HepG2 (cell line): ENCODE results near the gene ETFB. TPM values are rescaled to one million over a fixed set of nuclear protein-coding genes. Genes with fewer than 3 reads are reported as not detected.

Source experiments
- FOSL2 ChIP-seq: sonication (generic); formaldehyde crosslinking; IDR thresholded peaks from 2 replicates; pipeline ENCODE4 v1.4.0; 2020; ENCODE audit warnings: missing genetic modification reagents
- GATAD2A ChIP-seq: IDR thresholded peaks from 2 replicates; pipeline ENCODE4 v1.6.1; 2016
- GFI1 ChIP-seq: sonication (generic); formaldehyde crosslinking; IDR thresholded peaks from 2 replicates; pipeline ENCODE4 v1.5.0; 2020; ENCODE audit warnings: missing genetic modification reagents, mild to moderate bottlenecking, borderline replicate concordance
- IKZF5 ChIP-seq: IDR thresholded peaks from 2 replicates; pipeline ENCODE4 v1.6.1; 2018; ENCODE audit warnings: missing genetic modification reagents, mild to moderate bottlenecking, missing compliant biosample characterization
- NCOR1 ChIP-seq: fragments of 200-600 bp; sonication (generic); IDR thresholded peaks from 2 replicates; pipeline ENCODE4 v1.7.0; 2017; ENCODE audit warnings: antibody characterized with exemption, low read length, borderline replicate concordance
- RARA ChIP-seq: IDR thresholded peaks from 2 replicates; pipeline ENCODE4 v1.6.1; 2016; ENCODE audit warnings: missing genetic modification reagents, missing compliant biosample characterization
- RBM22 ChIP-seq: fragments of 200-400 bp; formaldehyde crosslinking; optimal IDR thresholded peaks from 2 replicates; pipeline ENCODE3; 2017; ENCODE audit warnings: mild to moderate bottlenecking, low read length, moderate library complexity
- RXRA ChIP-seq: sonication (generic); formaldehyde crosslinking; IDR thresholded peaks from 2 replicates; pipeline ENCODE4 v1.5.1; 2020; ENCODE audit warnings: missing genetic modification reagents
- SOX6 ChIP-seq, 2 experiments: fragments of 450-650 bp in 1 of 2; sonication (generic) in 1 of 2; formaldehyde crosslinking in 1 of 2; IDR thresholded peaks; 2 replicates each; pipeline versions ENCODE4 v1.4.0 to v1.6.1; 2017 to 2020; ENCODE audit warnings: antibody characterized with exemption in 1 of 2, mild to moderate bottlenecking in 1 of 2, missing genetic modification reagents in 1 of 2
- SPEN ChIP-seq: sonication (generic); formaldehyde crosslinking; IDR thresholded peaks from 2 replicates; pipeline ENCODE4 v1.5.1; 2020; ENCODE audit warnings: low read depth, mild to moderate bottlenecking, missing genetic modification reagents
- TAF15 ChIP-seq: fragments of 200-400 bp; formaldehyde crosslinking; IDR thresholded peaks from one replicate; pipeline ENCODE4 v1.6.1; 2018; ENCODE audit warnings: mild to moderate bottlenecking, low read depth, low read length; ENCODE audit not compliant: poor library complexity, severe bottlenecking
- TEAD3 ChIP-seq: optimal IDR thresholded peaks from 2 replicates; pipeline ENCODE3; 2016; ENCODE audit warnings: borderline replicate concordance
- USF2 ChIP-seq, 2 experiments: sonication (generic) in 1 of 2; formaldehyde crosslinking in 1 of 2; IDR thresholded peaks; 2 replicates each; pipeline versions ENCODE4 v1.5.1 to v1.6.1; 2011 to 2020; ENCODE audit warnings: borderline replicate concordance in 1 of 2, low read depth in 1 of 2, low read length in 1 of 2, mild to moderate bottlenecking in 1 of 2, missing genetic modification reagents in 1 of 2, moderate library complexity in 1 of 2
- ZBTB49 ChIP-seq: sonication (generic); formaldehyde crosslinking; IDR thresholded peaks from 2 replicates; pipeline ENCODE4 v1.4.0; 2020; ENCODE audit warnings: missing genetic modification reagents, borderline replicate concordance
- ZFY ChIP-seq: sonication (generic); formaldehyde crosslinking; IDR thresholded peaks from 2 replicates; pipeline ENCODE4 v1.4.0; 2020; ENCODE audit warnings: missing genetic modification reagents
- ZNF513 ChIP-seq: sonication (generic); formaldehyde crosslinking; conservative IDR thresholded peaks from 2 replicates; pipeline ENCODE4 v1.5.0; 2020; ENCODE audit warnings: missing genetic modification reagents
- ZNF574 ChIP-seq: sonication (generic); formaldehyde crosslinking; IDR thresholded peaks from 2 replicates; pipeline ENCODE4 v1.4.0; 2020; ENCODE audit warnings: missing genetic modification reagents
- ZNF614 ChIP-seq: IDR thresholded peaks from 2 replicates; pipeline ENCODE4 v1.6.1; 2018; ENCODE audit warnings: missing biosample characterization, missing genetic modification reagents, inconsistent platforms, borderline replicate concordance
- polyA plus RNA-seq, 8 experiments: library from polyadenylated mRNA; depleted of rRNA in 3 of 8; stranded (reverse) in 7 of 8; unstranded in 1 of 8; fragments of >200 nt; fragmentation: Illumina TruSeq in 4 of 8; extraction: Trizol in 4 of 8; gene quantifications; 2 replicates each; pipeline versions ENCODE4 v1.2.1 to v1.2.3, GENCODE V29; 2011 to 2016; ENCODE audit warnings: low read depth in 4 of 8, missing spikeins in 1 of 8, mixed read lengths in 1 of 8; ENCODE audit not compliant: insufficient read depth in 1 of 8
- total RNA-seq, 5 experiments: library from RNA; depleted of rRNA; stranded (reverse); fragments of >200 nt; fragmentation: Illumina TruSeq; extraction: Trizol; gene quantifications; 2 replicates each; pipeline ENCODE4 v1.2.3, GENCODE V29; 2016; ENCODE audit warnings: low read depth in 1 of 5

ETFB gene
- total and polyA plus RNA-seq, 2 of the 13 experiments (the other 11 are each of a cell fraction or from before 2014, with no cell fraction given) = 678 to 1,314 TPM

- TF ChIP-seq ZNF513 (no peak), RXRA (CRISPR knock-in tag) (peak; percentile 93; the same call in 1 of the 2 replicates), FOSL2 (CRISPR knock-in tag) (peak; percentile 80), SOX6 (IDR thresholded peaks at IDR 0.05) (no peak), SOX6 (CRISPR knock-in tag; IDR thresholded peaks at IDR 0.05) (peak; percentile 86), GATAD2A (peak; percentile 89), IKZF5 (0 out of 2 replicates have a peak, but pooled peaks have one; percentile 24), TEAD3 (peak; percentile 81), TAF15 (no peak), ZBTB49 (CRISPR knock-in tag) (peak; percentile 43; the same call in 1 of the 2 replicates), ZFY (CRISPR knock-in tag) (no peak), SPEN (CRISPR knock-in tag) (peak; percentile 18; the same call in 1 of the 2 replicates), USF2 (IDR thresholded peaks at IDR 0.05; ENCODE audit: low read depth, low read length) (no peak), USF2 (CRISPR knock-in tag; IDR thresholded peaks at IDR 0.05; ENCODE audit: borderline replicate concordance) (peak; percentile 47; the same call in 1 of the 2 replicates), GFI1 (CRISPR knock-in tag) (0 out of 2 replicates have a peak, but pooled peaks have one; percentile 26), RBM22 (peak; percentile 22), ZNF614 (CRISPR knock-in tag) (0 out of 2 replicates have a peak, but pooled peaks have one; percentile 24), RARA (CRISPR knock-in tag) (peak; percentile 96), ZNF574 (CRISPR knock-in tag) (peak; percentile 42), NCOR1 (peak; percentile 94)
Measured at GRCh38 chr19:51356159-51356801, 9.9 kb downstream of the ETFB start (continued).
